PC-3 (cell line): ENCODE data around the gene CAMTA1.

ENCODE experiments used
- CTCF ChIP-seq: fragments of 300-600 bp; sonication (generic); conservative IDR thresholded peaks from 2 replicates; pipeline ENCODE4 v1.5.1; 2017; ENCODE audit warnings: antibody characterized with exemption, low read depth, mild to moderate bottlenecking, low read length
- EZH2 ChIP-seq: fragments of 300-600 bp; sonication (generic); IDR thresholded peaks from one replicate; pipeline ENCODE4 v1.6.1; 2017; ENCODE audit warnings: antibody characterized with exemption, mild to moderate bottlenecking, low read length; ENCODE audit not compliant: unreplicated experiment

GRCh38 chr1:7447736-7448135 is 662.5 kb downstream of the CAMTA1 start:
- TF ChIP-seq EZH2 (no peak), CTCF (no peak)
